ENCODE data around the gene TBC1D30.

Gene TBC1D30

GRCh38 chr12:64860446-64860998 lies 36.1 kb downstream of the TBC1D30 start:
- DNase-seq = no peak

- DNase-seq = no peak
Observed at GRCh38 chr12:64864319-64864718, 39.9 kb downstream of the TBC1D30 start.

- DNase-seq = no peak
Observed at GRCh38 chr12:64875186-64875585, 50.7 kb downstream of the TBC1D30 start.

- DNase-seq = no peak
Observed at GRCh38 chr12:64876388-64877071, 52.1 kb downstream of the TBC1D30 start.

- peak; percentile 12 for DNase-seq
Observed at GRCh38 chr12:64877363-64878004, 53.0 kb downstream of the TBC1D30 start.

- no peak for DNase-seq
Observed at GRCh38 chr12:64882687-64883086, 58.2 kb downstream of the TBC1D30 start.

- no peak for DNase-seq
Observed at GRCh38 chr12:64883264-64884163, 59.1 kb downstream of the TBC1D30 start.

- DNase-seq = no peak
Observed at GRCh38 chr12:64884164-64884542, 59.7 kb downstream of the TBC1D30 start.

- DNase-seq = no peak
Observed at GRCh38 chr12:64884728-64885127, 60.3 kb downstream of the TBC1D30 start.

- DNase-seq = no peak
Observed at GRCh38 chr12:64889434-64890216, 65.2 kb downstream of the TBC1D30 start.

GRCh38 chr12:64890873-64891468 lies 66.5 kb downstream of the TBC1D30 start:
- peak; percentile 63 for DNase-seq

GRCh38 chr12:64891629-64892028 lies 67.2 kb downstream of the TBC1D30 start:
- DNase-seq = no peak

GRCh38 chr12:64892561-64892960 lies 68.1 kb downstream of the TBC1D30 start:
- DNase-seq = peak; percentile 10

- peak; percentile 80 for DNase-seq
Observed at GRCh38 chr12:64893961-64894360, 69.5 kb downstream of the TBC1D30 start.

- peak; percentile 33 for DNase-seq
Observed at GRCh38 chr12:64894827-64895475, 70.5 kb downstream of the TBC1D30 start.

GRCh38 chr12:64895526-64895925 lies 71.1 kb downstream of the TBC1D30 start:
- peak; percentile 67 for DNase-seq

- peak; percentile 54 for DNase-seq
Observed at GRCh38 chr12:64900540-64900939, 76.1 kb downstream of the TBC1D30 start.

GRCh38 chr12:64903479-64904152 lies 79.2 kb downstream of the TBC1D30 start:
- no peak for DNase-seq

GRCh38 chr12:64907097-64907496 lies 82.7 kb downstream of the TBC1D30 start:
- no peak for DNase-seq

GRCh38 chr12:64909124-64909523 lies 84.7 kb downstream of the TBC1D30 start:
- DNase-seq = no peak

GRCh38 chr12:64911081-64911480 lies 86.6 kb downstream of the TBC1D30 start:
- DNase-seq = no peak

All from fibroblast of skin of scalp (primary cell).